ENCODE data around the gene FZD2. TPM values are rescaled to one million over a fixed set of nuclear protein-coding genes. Genes with fewer than 3 reads are reported as not detected.

The FZD2 gene
- total and polyA plus RNA-seq, 9 of the 15 experiments (the other 6 are each of a cell fraction or from before 2014, with no cell fraction given): 0.03 to 4.5 (median 1.1) TPM; not detected in 1

- no peak for FAIRE-seq
- TF ChIP-seq CAMTA2 (CRISPR knock-in tag; conservative IDR thresholded peaks at IDR 0.05) (no peak), PHF8 (IDR thresholded peaks at IDR 0.05; ENCODE audit: borderline replicate concordance, low read length) (no peak), ZNF347 (CRISPR knock-in tag; IDR thresholded peaks at IDR 0.05; ENCODE audit: low read depth) (no peak), BRCA1 (IDR thresholded peaks at IDR 0.05) (no peak), BRCA1 (CRISPR knock-in tag; IDR thresholded peaks at IDR 0.05) (no peak), DACH1 (IDR thresholded peaks at IDR 0.05; ENCODE audit: partially characterized antibody) (no peak), MBD1 (CRISPR knock-in tag; IDR thresholded peaks at IDR 0.05) (no peak)
- no peak for DNase-seq (ENCODE audit: extremely low read depth in 1 of 4, low spot score in 3 of 4)
- no TSS peak for BruUV-seq (replicated peaks)
- POLR2A ChIA-PET: interaction anchor here (0.6 kb wide), 1 partner anchor 147 kb away, joined by 3 read pairs; no protein-coding TSS in a partner anchor
- Histone ChIP-seq H2AFZ (ENCODE audit: low read depth, low read length) (no peak overlapping the region), H3K36me3 (ENCODE audit: control insufficient read depth, insufficient read depth, low read length) (no peaks in the 10 kb centered on the region), H4K20me1 (replicated peaks; ENCODE audit: control insufficient read depth, insufficient read depth, low read length) (no peaks in the 10 kb centered on the region; the same call in none of the 2 replicates), H3K9me1 (ENCODE audit: control insufficient read depth, insufficient read depth, low read length) (no peaks in the 10 kb centered on the region), H3K4me1 (replicated peaks in 1 of 2; ENCODE audit: control insufficient read depth in 2 of 2, insufficient read depth in 2 of 2, low read length in 2 of 2) (no peaks in the 10 kb centered on the region), H3K27me3 (ENCODE audit: control insufficient read depth in 2 of 2, insufficient read depth in 2 of 2, low read length in 2 of 2) (peaks cover 16 to 61% of the 10 kb centered on the region in 2 experiments; a peak in 4 of 5 replicates), H3K9me3 (replicated peaks; ENCODE audit: control insufficient read depth, insufficient read depth, low read depth, low read length) (peaks cover 2% of the 10 kb centered on the region; the same call in 1 of the 2 replicates), H3K27ac (ENCODE audit: extremely low read depth, low read depth, low read length) (no peak overlapping the region), H3K4me2 (ENCODE audit: insufficient read depth, low read length) (no peak overlapping the region), H3K9ac (ENCODE audit: insufficient read depth in 1 of 2, low read depth in 2 of 2, low read length in 2 of 2) (no peak overlapping the region), H3K79me2 (ENCODE audit: control insufficient read depth, insufficient read depth, low read length) (no peaks in the 10 kb centered on the region), H3K4me3 (no peak overlapping the region)
- ATAC-seq: no peak
- in situ Hi-C loops (cut with MboI) (no loop called here), intact Hi-C loops (cut with micrococcal nuclease) (no loop called here)
- CTCF ChIA-PET (ENCODE audit: low intra/inter-chr PET ratio): no interaction called here
- WGBS (ENCODE audit: insufficient coverage, low coverage, missing lambda C conversion rate): 0% methylated on average over 6 of the region's 6 CpGs
These were observed 35.9 kb downstream of the FZD2 start for GRCh38 chr17:44593156-44593555.

Data from K562 (cell line).